Large intestine (tissue), 3 donors: ENCODE results near the gene SLC46A2. TPM values are rescaled to one million over a fixed set of nuclear protein-coding genes. Genes with fewer than 3 reads are reported as not detected.

Source experiments
- DNase-seq, 2 donors: peaks; one replicate each; pipeline versions ENCODE4 v3.0.0 to v3.0.0-alpha.2; 2013
- H3K27ac ChIP-seq: one replicate; pipeline ENCODE4 v1.5.1; 2013; ENCODE audit warnings: low read length
- H3K27me3 ChIP-seq: 2 replicates; pipeline ENCODE4 v1.6.1; 2013; ENCODE audit warnings: low read length; ENCODE audit not compliant: control insufficient read depth, insufficient read depth
- H3K36me3 ChIP-seq: 2 replicates; pipeline ENCODE4 v1.6.1; 2013; ENCODE audit warnings: low read length; ENCODE audit not compliant: control insufficient read depth, insufficient read depth
- H3K4me1 ChIP-seq: one replicate; pipeline ENCODE4 v1.6.1; 2013; ENCODE audit warnings: low read length; ENCODE audit not compliant: control insufficient read depth, insufficient read depth
- H3K4me3 ChIP-seq: one replicate; pipeline ENCODE4 v1.5.1; 2013; ENCODE audit warnings: low read length
- H3K9me3 ChIP-seq: one replicate; pipeline ENCODE4 v1.6.1; 2013; ENCODE audit warnings: mild to moderate bottlenecking, low read depth, low read length, moderate library complexity; ENCODE audit not compliant: control insufficient read depth
- WGBS: methylation state at CpG from one replicate; pipeline ENCODE4 v1.1.5; 2013; ENCODE audit warnings: low lambda C conversion rate; ENCODE audit not compliant: insufficient coverage; 5-methylcytosine and 5-hydroxymethylcytosine counted together
- polyA plus RNA-seq: library from polyadenylated mRNA; unstranded; fragments of 120-200 nt; gene quantifications from one replicate; pipeline ENCODE4 v1.2.1, GENCODE V29; 2013

SLC46A2 gene
- polyA plus RNA-seq, 1 donor = 0.43 TPM

DNA sequence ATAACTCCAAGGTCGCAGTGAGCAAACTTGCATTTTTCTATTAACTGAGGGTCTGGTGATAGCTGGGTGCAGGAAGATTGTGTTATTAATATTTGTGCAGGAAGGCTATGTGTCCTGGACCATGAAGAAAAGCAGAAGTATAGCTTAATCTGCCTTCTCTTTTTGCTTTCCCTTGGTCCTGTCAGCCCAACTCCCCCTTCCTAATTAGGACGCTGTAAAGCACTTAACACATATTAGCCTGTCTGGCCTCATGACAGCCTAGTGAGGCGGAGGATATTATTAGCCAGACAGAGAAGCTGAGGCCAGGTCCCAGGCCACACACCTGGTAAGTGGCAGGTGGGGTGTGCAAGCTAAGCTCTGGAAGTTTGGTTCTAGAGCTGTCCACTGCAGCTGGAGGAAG lies 29.5 kb downstream of the SLC46A2 start:
- Histone ChIP-seq H3K27ac (no peak overlapping the region), H3K4me1 (no peaks in the 10 kb centered on the region), H3K4me3 (no peak overlapping the region), H3K36me3 (peaks cover 27% of the 10 kb centered on the region), H3K27me3 (no peaks in the 10 kb centered on the region), H3K9me3 (no peaks in the 10 kb centered on the region)
- no peak for DNase-seq
- no CpG with 5 or more reads among the region's 3 CpGs for WGBS

DNA sequence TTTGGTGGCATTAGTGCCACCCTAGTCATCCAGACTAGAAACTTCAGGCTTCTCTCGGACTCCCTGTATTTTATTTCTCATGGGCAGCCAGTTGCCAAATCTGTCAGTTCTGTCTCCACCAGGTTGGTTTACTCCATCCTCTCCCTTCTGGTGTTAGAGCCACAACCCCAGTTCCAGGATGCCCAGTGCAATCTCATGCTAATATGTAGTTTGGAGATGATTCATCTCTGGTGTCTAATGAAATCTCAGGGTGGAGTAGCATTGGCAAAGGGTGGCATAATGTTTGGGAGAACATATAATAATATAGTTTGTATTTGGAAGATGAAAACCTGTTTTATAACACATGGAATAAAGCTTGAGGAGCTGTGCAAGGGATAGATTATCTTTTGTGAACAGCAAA lies 30.2 kb downstream of the SLC46A2 start:
- Histone ChIP-seq H3K4me1 (no peaks in the 10 kb centered on the region), H3K27me3 (no peaks in the 10 kb centered on the region), H3K9me3 (no peaks in the 10 kb centered on the region), H3K36me3 (peaks cover 24% of the 10 kb centered on the region), H3K27ac (no peak overlapping the region), H3K4me3 (no peak overlapping the region)
- WGBS = 100% methylated on average over 1 of the region's 1 CpG
- no peak for DNase-seq

DNA sequence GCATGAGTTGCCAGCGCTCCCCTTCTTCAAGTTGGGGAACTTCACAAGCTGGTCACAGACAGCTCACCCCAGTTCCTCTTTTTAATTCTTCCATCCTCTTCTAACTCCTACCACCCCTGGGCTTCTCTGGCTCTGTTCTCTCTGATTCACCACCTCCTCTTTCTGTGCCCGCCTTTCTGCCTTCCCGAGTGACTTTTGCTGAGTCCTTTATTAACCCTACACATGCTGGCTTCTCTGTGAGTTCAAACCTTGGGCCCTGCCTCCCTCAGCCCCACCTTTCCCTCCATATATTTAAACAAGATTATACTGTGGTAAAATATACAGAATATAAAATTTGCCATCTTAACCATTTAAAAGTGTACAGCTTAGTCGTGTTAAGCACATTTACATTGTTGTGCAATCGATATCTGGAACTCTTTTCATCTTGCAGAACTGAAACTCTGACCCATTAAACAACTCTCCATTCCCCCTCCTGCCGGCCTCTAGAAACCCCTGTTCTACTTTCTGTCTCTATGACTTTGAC lies 32.0 kb downstream of the SLC46A2 start:
- H3K4me3 ChIP-seq = no peak overlapping the region
- no peak for DNase-seq
- peaks cover 23% of the 10 kb centered on the region for H3K36me3 ChIP-seq
- H3K27me3 ChIP-seq = no peaks in the 10 kb centered on the region
- H3K4me1 ChIP-seq = no peaks in the 10 kb centered on the region
- no peak overlapping the region for H3K27ac ChIP-seq
- H3K9me3 ChIP-seq = no peaks in the 10 kb centered on the region
- WGBS = 55% methylated on average over 4 of the region's 6 CpGs

DNA sequence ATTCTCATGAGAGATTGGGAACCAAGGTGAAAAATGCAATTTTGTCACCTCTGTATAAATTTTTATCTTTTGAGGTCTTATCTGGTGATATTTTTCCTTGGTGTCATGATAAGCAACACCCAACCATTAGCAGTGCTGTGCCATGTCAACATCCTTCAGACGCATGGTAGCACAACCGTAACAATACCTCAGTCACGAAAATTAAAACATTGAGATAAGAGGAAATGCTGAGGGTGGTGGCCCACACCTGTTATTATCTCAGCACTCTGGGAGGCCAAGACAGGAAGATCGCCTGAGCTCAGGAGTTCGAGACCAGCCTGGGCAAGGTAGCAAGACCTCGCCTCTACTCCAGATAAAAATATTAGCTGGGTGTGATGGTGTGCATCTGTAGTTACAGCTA lies 32.7 kb downstream of the SLC46A2 start:
- no CpG with 5 or more reads among the region's 6 CpGs for WGBS

DNA sequence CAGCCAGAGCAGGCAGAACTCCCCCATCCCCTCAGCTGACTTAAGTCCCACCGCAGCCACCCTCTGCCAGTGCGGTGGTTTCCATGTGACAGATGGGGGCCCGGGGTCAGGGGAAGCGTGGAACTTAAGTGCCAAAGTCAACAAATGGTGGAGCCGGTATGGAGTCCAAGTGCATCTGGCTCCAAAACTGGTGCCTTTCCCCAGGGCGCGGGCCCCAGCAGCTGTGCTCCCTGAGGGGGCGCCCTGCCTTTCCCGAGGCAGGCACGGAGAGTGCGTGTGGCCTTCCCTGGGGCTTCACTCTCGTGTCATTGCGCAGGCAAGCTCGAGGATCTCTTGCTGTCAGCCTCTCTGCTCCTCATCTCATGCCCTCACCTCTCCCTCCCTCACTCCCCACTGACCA lies 33.8 kb downstream of the SLC46A2 start:
- Histone ChIP-seq H3K4me3 (no peak overlapping the region), H3K27me3 (no peaks in the 10 kb centered on the region), H3K4me1 (no peaks in the 10 kb centered on the region), H3K9me3 (no peaks in the 10 kb centered on the region), H3K36me3 (peaks cover 31% of the 10 kb centered on the region), H3K27ac (no peak overlapping the region)
- no CpG with 5 or more reads among the region's 14 CpGs for WGBS
- DNase-seq = no peak

More for the DNA sequence above, 32.7 kb downstream of the SLC46A2 start:
- Histone ChIP-seq H3K36me3 (peaks cover 25% of the 10 kb centered on the region), H3K4me1 (no peaks in the 10 kb centered on the region), H3K9me3 (no peaks in the 10 kb centered on the region), H3K27ac (no peak overlapping the region), H3K4me3 (no peak overlapping the region), H3K27me3 (no peaks in the 10 kb centered on the region)
- no peak for DNase-seq

DNA sequence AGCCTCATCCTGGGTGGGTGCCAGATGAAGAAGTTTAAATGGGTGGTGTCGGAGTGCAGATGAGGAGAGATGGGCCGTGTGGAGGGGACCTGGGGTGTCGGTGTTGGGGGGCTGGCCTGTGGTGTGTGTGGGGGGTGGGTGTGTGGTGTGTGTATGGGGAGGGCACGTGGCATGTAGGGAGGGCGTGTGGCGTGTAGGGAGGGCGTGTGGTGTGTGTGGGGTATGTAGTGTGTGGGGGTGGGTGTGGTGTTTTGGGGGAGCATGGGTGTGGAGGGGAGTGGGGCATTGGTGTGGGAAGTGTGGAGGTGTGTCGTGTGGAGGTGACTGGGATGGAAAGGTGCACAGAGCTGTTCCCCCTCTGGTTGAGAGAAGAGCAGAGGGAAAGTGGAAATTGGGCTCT lies 34.5 kb downstream of the SLC46A2 start:
- 80% methylated on average over 1 of the region's 8 CpGs for WGBS
- no peaks in the 10 kb centered on the region for H3K4me1 ChIP-seq
- H3K9me3 ChIP-seq = no peaks in the 10 kb centered on the region
- H3K4me3 ChIP-seq = no peak overlapping the region
- no peak for DNase-seq
- no peaks in the 10 kb centered on the region for H3K27me3 ChIP-seq
- no peak overlapping the region for H3K27ac ChIP-seq
- peaks cover 31% of the 10 kb centered on the region for H3K36me3 ChIP-seq

DNA sequence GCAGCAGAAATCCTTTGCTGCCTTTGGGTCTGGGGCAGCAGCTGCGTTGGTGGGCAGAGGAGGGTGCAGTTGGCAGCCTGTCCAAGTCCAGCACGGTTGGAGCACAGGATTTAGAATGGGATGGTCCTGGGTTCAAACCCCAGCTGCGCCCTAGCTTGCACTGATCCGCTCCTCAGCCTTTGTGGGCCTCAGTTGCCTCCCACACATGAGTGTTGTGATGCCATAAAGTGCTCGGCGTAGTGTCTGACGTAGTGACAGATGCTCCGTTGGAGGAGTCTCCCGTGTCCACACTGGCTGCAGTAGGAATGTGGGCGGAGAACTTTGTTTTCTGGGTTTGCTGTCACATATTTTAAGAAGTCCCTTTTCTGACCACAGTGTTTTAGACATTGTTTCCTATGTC lies 36.0 kb downstream of the SLC46A2 start:
- Histone ChIP-seq H3K4me1 (no peaks in the 10 kb centered on the region), H3K36me3 (peaks cover 43% of the 10 kb centered on the region), H3K27ac (no peak overlapping the region), H3K27me3 (no peaks in the 10 kb centered on the region), H3K9me3 (no peaks in the 10 kb centered on the region), H3K4me3 (no peak overlapping the region)
- WGBS = no CpG with 5 or more reads among the region's 10 CpGs
- no peak for DNase-seq

DNA sequence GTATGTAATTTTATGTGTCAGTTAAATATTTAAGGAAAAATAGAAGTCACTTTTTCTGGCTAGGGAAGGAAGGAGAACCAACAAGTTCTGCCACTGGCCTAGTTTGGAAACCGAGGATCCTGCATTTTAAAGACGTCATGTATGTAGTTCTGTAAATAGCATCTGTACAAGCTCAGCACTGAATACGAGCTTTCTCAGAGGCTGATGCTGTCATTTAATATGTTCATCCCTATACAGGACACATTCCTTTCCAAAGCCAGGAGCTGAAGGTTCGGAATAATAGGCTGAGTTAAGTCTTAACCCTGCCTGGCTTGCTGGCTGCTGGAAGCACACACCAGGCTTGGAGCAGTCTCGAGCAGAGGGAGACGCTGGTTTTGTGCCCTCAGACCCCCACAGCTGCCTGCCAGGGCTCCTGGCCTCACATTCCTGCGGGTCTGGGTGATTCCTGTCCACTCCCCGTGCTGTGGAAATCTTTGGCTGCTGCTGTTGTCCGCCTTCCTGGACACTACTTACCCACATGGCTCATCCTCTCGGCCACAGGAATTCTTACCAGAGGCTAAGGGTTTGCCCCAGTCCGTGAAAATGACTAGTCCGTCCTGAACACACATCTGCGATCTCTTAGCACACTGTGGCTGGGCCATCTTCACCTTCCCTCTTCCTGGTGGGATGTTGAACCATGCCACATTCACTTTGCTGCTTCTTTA lies 36.6 kb downstream of the SLC46A2 start:
- Histone ChIP-seq H3K27ac (no peak overlapping the region), H3K9me3 (no peaks in the 10 kb centered on the region), H3K27me3 (no peaks in the 10 kb centered on the region), H3K4me3 (no peak overlapping the region), H3K36me3 (peaks cover 44% of the 10 kb centered on the region), H3K4me1 (no peaks in the 10 kb centered on the region)
- WGBS = no CpG with 5 or more reads among the region's 13 CpGs
- no peak for DNase-seq

DNA sequence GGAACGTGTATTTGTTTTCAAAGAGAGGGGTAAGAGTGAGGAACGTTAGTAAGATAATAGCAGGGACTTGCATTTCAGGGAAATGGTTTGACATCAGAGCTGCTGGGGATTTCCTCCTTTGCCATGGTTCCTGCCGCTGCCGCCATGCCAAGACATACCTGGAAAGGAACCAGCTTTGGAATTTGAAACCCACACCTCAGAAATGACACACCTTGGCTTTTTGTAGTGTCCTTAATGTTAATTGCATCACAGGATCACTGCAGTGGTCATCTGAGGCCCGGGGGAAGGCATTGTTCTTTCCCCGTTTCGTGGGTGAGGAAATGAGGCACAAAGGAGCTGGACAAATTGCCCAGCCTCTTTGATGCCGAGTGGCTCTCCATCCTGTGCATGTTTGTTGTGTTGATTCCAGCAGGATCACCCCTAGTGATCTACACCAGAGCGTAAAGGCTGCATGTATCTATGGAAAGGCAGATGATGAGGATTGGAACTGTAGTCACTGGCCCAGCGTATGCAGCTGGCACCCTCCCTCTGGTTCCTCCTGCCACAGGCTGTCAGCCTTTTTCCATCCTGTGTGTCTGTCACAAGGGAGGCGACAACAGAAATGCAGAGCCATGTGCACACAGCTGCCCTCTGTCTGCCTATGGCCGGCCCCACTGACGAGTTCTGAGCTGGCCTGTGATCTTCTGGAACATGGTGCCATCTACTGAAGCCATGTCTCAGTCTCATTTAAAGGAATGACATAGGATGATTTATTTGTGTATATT lies 37.8 kb downstream of the SLC46A2 start:
- Histone ChIP-seq H3K27ac (no peak overlapping the region), H3K36me3 (peaks cover 44% of the 10 kb centered on the region), H3K9me3 (no peaks in the 10 kb centered on the region), H3K27me3 (no peaks in the 10 kb centered on the region), H3K4me1 (no peaks in the 10 kb centered on the region), H3K4me3 (no peak overlapping the region)
- 100% methylated on average over 1 of the region's 13 CpGs for WGBS
- DNase-seq = no peak

DNA sequence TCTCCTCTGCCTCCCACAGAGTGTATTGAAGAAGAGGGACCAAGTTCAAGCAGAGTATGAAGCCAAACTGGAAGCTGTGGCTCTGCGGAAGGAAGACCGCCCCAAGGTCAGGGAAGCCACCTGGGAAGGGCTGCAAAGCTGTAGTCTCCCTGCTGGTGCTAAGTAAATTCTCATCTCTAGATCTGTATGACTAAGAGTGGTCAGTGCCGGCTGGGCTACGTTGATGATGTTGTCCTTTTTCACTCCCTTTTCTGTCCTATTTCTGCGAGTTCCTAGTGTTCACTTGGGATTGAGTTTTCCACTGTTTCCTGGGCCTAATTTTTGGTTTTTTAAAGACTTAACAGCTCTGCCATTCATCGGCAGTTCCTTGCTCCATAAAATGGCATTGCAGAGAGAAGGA lies 39.8 kb downstream of the SLC46A2 start:
- DNase-seq = no peak
- H3K4me1 ChIP-seq = no peaks in the 10 kb centered on the region
- no peaks in the 10 kb centered on the region for H3K27me3 ChIP-seq
- peaks cover 49% of the 10 kb centered on the region for H3K36me3 ChIP-seq
- no peaks in the 10 kb centered on the region for H3K9me3 ChIP-seq
- no peak overlapping the region for H3K27ac ChIP-seq
- H3K4me3 ChIP-seq = no peak overlapping the region
- 100% methylated on average over 3 of the region's 6 CpGs for WGBS
